ENCODE results near the gene DST. TPM values are rescaled to one million over a fixed set of nuclear protein-coding genes. Genes with fewer than 3 reads are reported as not detected.

Gene DST
- total RNA-seq, 1 experiment from 2014 or later, result 144 TPM

DNA sequence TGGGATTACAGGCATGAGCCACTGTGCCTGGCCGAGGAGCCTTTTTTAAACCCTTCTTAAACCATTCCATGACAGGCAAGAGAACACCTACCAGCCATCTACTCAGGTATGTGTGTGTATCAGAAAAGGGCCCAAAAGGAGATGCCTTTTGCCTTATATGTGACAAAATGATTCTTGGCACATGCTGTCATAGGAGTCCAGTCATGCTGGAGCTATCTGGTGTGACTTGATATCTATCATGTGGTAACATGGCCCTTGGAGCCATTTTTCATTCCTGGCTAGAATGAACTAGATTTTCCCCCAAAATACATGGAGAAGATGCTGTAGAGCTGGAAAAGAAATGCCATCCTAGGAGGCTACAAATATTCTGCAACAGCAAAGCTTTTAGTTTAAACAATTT is 129.1 kb downstream of the DST start:
- DNase-seq (ENCODE audit: low read depth, low spot score) (no peak), ATAC-seq (no peak)
- H2AFZ ChIP-seq (ENCODE audit: low read depth, low read length, poor library complexity, severe bottlenecking), result no peak overlapping the region
- H3K4me3 ChIP-seq (replicated peaks in 1 of 2; ENCODE audit: low read depth in 1 of 2, low read length in 2 of 2), result no peak overlapping the region
- H3K4me2 ChIP-seq (ENCODE audit: low read length), result no peak overlapping the region
- no peaks in the 10 kb centered on the region for H3K4me1 ChIP-seq (ENCODE audit: control insufficient read depth in 1 of 2, insufficient read depth in 2 of 2, low read length in 2 of 2)
- H3K9me2 ChIP-seq (ENCODE audit: insufficient read depth), result no peaks in the 10 kb centered on the region
- H3K27ac ChIP-seq (ENCODE audit: low read depth, low read length), result no peak overlapping the region
- H3K36me3 ChIP-seq (ENCODE audit: control insufficient read depth in 1 of 2, insufficient read depth in 2 of 2, low read length in 2 of 2), result peaks cover 21 to 40% of the 10 kb centered on the region in 2 experiments
- TF ChIP-seq ZFX (IDR thresholded peaks at IDR 0.05) (no peak), POLR2AphosphoS5 (IDR thresholded peaks at IDR 0.05; ENCODE audit: low read depth, low read length) (no peak), SIN3A (IDR thresholded peaks at IDR 0.05; ENCODE audit: low read depth) (no peak), CBX3 (IDR thresholded peaks at IDR 0.05; ENCODE audit: low read depth) (no peak)
- TF ChIP-seq, protein P1, sequence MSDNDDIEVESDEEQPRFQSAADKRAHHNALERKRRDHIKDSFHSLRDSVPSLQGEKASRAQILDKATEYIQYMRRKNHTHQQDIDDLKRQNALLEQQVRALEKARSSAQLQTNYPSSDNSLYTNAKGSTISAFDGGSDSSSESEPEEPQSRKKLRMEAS (IDR thresholded peaks at IDR 0.05), result no peak
- intact Hi-C loops (cut with micrococcal nuclease), result no loop called here
- ChIA-PET RAD21 (ENCODE audit: low non-redundant PET in 1 of 2, low total read pairs in 2 of 2, uncharacterized antibody in 2 of 2, unreplicated experiment in 2 of 2) (no interaction called here), CTCF (no interaction called here), POLR2A (no interaction called here)
- H4K20me1 ChIP-seq (ENCODE audit: insufficient read depth), result no peaks in the 10 kb centered on the region
- no peaks in the 10 kb centered on the region for H3K27me3 ChIP-seq (ENCODE audit: insufficient read depth, low read length)
- no TSS peak for BruUV-seq (replicated peaks)
- H3K9me3 ChIP-seq (ENCODE audit: control insufficient read depth in 1 of 2, insufficient read depth in 1 of 2, low read depth in 1 of 2, low read length in 2 of 2), result no peaks in the 10 kb centered on the region
- H3K9ac ChIP-seq (ENCODE audit: low read length), result no peak overlapping the region
- H3K79me2 ChIP-seq (ENCODE audit: insufficient read depth, low read length), result no peaks in the 10 kb centered on the region

DNA sequence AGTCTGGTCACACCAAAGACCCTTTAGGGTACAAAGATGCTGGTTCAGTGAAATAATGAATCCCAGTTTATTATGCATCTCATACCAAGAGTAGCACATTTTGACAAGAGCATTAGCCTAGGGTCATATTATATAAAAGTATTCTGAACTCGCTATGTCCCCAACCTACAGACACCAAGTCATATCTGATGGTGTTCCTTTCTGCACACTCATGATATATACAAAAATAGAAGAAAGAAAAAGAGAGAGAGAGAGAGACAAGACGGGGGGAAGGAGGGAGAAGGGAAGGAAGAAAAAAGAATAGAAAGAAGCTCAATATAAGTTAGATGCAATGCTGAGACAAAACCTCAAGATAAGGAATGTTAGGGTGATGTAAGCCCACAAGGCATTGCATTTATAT is 131.1 kb downstream of the DST start:
- no peaks in the 10 kb centered on the region for H3K79me2 ChIP-seq (ENCODE audit: insufficient read depth, low read length)
- H3K36me3 ChIP-seq (ENCODE audit: control insufficient read depth in 1 of 2, insufficient read depth in 2 of 2, low read length in 2 of 2), result peaks cover 24 to 37% of the 10 kb centered on the region in 2 experiments
- CTCF ChIA-PET, result no interaction called here
- H3K9ac ChIP-seq (ENCODE audit: low read length), result no peak overlapping the region
- no peak overlapping the region for H2AFZ ChIP-seq (ENCODE audit: low read depth, low read length, poor library complexity, severe bottlenecking)
- H3K27ac ChIP-seq (ENCODE audit: low read depth, low read length), result no peak overlapping the region
- H3K9me2 ChIP-seq (ENCODE audit: insufficient read depth), result no peaks in the 10 kb centered on the region
- H4K20me1 ChIP-seq (ENCODE audit: insufficient read depth), result no peaks in the 10 kb centered on the region
- H3K27me3 ChIP-seq (ENCODE audit: insufficient read depth, low read length), result no peaks in the 10 kb centered on the region
- H3K4me2 ChIP-seq (ENCODE audit: low read length), result no peak overlapping the region
- RAD21 ChIA-PET (ENCODE audit: low non-redundant PET in 1 of 2, low total read pairs in 2 of 2, uncharacterized antibody in 2 of 2, unreplicated experiment in 2 of 2), result no interaction called here
- no peak overlapping the region for H3K4me3 ChIP-seq (replicated peaks in 1 of 2; ENCODE audit: low read depth in 1 of 2, low read length in 2 of 2)
- intact Hi-C loops (cut with micrococcal nuclease), result no loop called here
- ATAC-seq, result no peak
- H3K9me3 ChIP-seq (ENCODE audit: control insufficient read depth in 1 of 2, insufficient read depth in 1 of 2, low read depth in 1 of 2, low read length in 2 of 2), result no peaks in the 10 kb centered on the region
- H3K4me1 ChIP-seq (ENCODE audit: control insufficient read depth in 1 of 2, insufficient read depth in 2 of 2, low read length in 2 of 2), result no peaks in the 10 kb centered on the region
- no peak for TF ChIP-seq CEBPB (IDR thresholded peaks at IDR 0.05; ENCODE audit: low read depth)
- BruUV-seq (replicated peaks), result no TSS peak
- POLR2A ChIA-PET, result no interaction called here
- DNase-seq (ENCODE audit: low read depth, low spot score), result no peak
